NCI-H1417 (cell line): ENCODE results near the gene DDIT3.
"Not testable (repeated sequence)": the region's sequence is repeated elsewhere in the genome, so short reads cannot be mapped to it uniquely, and the experiment has no call there.

Source experiments
- DNase-seq, 3 experiments: peaks; one replicate each; lab custom pipeline; 2025; lab: John Stamatoyannopoulos, UW

Gene DDIT3, protein sequence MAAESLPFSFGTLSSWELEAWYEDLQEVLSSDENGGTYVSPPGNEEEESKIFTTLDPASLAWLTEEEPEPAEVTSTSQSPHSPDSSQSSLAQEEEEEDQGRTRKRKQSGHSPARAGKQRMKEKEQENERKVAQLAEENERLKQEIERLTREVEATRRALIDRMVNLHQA

DNA sequence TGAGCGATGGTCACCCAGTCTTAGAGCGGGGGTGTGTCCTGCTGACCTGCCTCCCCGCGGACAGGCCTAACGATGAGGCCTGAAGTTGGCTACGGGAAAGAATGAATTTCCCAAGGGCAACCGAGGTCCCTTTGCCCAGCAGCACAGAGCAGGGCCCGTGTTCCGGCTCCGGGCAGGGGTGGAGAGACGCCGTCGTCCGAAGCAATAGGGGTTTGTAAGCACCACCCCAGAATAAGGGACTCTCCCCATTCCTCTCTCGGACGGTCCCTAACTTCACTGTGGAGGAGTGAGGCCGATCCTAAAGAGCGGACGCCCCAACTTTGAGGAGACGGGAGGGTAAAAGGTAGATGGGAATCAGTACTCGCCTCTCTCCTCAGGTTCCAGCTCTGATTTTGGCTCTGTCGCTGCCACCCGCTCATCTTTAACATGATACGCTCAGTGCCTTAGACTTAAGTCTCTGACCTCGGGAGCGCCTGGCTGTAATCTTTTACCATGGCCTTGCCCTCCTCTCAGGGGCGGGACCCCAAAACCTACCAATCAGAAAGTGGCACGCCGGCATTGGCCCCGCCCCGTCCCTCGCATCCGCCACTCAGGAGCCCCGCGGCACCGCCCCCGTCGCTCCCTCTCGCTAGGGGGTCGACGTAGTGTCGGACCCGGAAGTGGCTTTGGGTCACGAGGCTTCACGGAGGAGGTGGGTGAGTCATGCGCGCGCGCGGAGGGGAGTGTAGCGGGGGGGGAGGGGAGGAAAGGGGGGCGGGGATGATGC, at the start of gene DDIT3:
Gene DDIT3, minus strand, starts transcription at position 462 of the 766 bp plus-strand sequence. CDS start 3,108 bp downstream, outside the sequence.
- peak; percentile 99 to 100 (median 99) for DNase-seq

DNA sequence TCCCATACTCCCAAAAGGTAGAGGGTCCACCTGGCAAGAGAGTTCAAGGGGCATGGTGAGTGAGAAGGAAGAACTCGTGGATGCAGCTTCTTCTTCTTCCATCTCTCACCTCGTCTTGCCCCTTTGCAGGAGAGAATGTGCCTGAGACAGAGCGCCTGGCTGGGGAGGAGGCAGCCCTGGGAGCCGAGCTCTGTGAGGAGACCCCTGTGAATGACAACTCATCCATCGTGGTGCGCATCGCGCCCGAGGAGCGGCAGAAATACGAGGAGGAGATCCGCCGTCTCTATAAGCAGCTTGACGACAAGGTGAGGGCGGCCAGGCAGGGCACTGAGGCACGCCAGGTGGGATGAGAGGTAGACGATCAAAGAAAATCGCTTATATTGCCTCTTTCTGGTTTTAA, 49.5 kb upstream of the DDIT3 start:
- no peak for DNase-seq

DNA sequence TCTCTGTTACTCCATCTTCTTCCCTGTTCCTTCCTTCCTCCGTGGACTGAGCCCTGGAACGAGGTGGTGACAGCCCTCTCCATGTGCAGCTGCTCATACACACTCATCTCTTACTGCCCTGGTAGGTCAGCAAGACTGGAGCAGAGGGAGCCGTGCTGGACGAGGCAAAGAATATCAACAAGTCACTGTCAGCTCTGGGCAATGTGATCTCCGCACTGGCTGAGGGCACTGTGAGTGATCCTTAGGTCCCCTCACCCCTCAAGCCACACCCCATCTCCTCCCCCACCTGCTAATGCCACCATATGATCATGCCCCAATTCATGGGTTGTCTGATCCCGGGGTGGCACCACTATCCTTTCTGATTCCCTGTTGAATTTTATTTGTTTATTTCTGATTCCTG, 48.5 kb upstream of the DDIT3 start:
- DNase-seq = no peak

DNA sequence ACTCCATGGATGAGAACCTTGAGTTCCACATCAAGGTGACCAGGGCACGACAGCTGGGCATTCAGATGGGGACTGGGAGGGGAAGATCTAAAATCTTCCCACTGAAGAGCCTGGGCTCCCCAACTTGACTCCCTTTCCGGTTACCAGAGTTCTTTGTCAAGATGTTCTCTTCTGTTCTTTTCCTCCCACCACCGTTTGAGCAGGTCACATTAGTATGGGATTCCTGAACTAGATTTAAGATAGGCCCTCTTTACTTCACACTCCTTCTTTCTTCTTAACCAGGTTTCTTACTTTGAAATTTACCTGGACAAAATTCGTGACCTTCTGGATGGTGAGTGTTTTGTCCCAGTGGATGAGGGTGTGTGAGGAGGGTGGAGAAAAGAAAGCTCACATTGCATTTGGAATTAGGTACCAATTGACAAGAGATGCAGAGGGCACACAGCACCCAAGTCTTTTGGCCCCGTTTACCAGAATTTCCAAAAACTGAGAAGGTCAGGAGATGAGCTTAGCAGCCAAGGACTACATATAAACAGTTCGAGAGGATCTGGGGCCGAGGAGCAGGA, 43.9 kb upstream of the DDIT3 start:
- DNase-seq = no peak

DNA sequence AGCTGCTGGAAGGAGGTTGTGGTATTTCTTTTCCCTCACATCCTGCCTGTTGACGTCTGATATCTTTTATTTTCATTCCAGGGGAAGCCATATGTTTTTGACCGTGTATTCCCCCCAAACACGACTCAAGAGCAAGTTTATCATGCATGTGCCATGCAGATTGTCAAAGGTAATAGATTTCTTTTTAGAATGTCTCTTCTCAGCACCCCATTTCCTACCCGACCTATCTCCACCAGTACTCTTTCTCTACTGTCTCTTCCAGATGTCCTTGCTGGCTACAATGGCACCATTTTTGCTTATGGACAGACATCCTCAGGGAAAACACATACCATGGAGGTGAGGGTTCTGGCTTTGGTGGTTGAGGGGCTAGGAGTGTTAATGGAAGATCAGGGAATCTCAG, 43.0 kb upstream of the DDIT3 start:
- no peak for DNase-seq

DNA sequence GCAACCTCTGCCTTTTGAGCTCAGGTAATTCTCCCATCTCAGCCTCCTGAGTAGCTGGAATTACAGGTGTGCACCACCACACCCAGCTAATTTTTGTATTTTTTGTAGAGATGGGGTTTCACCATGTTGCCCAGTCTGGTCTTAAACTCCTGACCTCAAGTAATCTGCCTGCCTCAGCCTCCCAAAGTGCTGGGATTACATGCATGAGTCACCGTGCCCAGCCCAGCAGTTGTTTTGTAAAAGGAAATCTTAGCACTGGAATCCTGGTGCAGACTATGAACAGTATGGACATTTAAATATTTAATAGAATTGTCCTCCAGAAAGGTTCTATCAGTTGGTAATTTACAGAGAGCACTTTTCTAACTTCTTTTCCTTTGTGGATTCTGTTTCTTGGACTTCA, 40.8 kb upstream of the DDIT3 start:
- not testable (repeated sequence) for DNase-seq

DNA sequence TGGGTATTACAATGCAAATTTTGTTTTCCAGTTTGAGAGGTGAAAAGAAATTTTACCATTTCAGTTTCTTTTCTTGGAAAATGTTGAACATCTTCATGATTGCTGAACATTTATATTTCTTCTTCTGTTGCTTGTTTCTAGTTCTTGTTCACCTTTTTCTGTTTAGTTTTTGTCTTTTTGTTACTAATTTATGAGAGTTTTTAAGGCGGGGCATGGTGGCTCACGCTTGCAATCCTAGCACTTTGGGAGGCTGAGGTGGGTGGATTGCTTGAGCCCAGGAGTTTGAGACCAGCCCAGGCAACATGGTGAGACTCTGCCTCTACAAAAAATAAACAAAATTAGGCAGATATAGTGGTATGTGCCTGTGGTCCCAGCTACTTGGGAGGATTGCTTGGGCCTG, 40.2 kb upstream of the DDIT3 start:
- no peak for DNase-seq

DNA sequence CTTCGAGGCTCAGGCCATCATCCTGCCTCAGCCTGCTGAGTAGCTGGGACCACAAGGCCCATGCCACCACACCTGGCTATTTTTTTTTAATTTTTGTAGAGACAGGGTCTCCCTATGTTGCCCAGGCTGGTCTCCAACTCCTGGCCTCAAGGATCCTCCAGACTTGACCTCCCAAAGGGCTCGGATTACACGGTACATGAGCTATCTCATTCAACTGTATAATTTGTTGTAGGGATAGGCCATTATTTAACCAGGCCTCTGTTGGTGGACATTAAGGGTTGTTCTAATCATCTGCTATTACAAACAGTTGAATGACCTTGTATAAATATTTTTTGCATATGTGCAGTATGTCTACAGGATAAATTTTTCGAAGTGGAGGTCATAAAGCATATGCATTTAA, 38.5 kb upstream of the DDIT3 start:
- DNase-seq = no peak

DNA sequence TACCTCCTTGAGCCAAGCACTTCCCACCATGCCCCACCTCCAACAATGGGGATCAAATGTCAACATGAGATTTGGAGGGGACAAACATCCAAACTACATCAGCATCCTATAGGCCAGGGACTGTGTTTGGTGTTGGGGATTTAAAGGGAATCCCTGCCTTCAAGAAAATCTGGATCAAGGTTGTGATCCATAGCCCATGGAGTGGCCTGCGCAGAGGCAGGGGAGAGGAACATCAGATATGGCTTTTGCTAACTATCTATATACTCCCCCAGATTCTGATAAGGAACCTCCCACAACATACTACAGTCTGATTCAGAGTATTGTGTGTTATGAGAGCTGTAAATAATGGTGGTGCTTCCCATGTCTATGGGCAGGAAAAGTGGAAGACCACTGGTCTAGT, 34.6 kb upstream of the DDIT3 start:
- peak in 1 of 3 experiments; percentile 35 for DNase-seq

DNA sequence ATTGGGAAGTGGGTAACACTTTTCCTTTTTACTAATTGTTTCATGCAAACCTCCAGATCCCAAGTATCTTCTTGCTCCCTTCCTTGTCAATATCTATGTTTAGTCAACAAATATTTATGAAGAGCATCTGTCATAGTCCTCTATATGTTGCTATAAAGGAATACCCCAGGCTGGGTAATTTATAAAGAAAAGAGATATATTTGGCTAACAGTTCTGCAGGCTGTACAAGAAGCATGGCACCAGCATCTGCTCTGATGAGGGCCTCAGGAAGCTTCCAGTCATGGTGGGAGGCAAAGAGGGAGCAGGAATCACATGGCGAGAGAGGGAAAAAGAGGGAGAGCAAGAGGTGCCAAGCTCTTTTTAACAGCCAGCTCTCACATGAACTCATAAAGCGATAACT, 34.1 kb upstream of the DDIT3 start:
- no peak for DNase-seq

DNA sequence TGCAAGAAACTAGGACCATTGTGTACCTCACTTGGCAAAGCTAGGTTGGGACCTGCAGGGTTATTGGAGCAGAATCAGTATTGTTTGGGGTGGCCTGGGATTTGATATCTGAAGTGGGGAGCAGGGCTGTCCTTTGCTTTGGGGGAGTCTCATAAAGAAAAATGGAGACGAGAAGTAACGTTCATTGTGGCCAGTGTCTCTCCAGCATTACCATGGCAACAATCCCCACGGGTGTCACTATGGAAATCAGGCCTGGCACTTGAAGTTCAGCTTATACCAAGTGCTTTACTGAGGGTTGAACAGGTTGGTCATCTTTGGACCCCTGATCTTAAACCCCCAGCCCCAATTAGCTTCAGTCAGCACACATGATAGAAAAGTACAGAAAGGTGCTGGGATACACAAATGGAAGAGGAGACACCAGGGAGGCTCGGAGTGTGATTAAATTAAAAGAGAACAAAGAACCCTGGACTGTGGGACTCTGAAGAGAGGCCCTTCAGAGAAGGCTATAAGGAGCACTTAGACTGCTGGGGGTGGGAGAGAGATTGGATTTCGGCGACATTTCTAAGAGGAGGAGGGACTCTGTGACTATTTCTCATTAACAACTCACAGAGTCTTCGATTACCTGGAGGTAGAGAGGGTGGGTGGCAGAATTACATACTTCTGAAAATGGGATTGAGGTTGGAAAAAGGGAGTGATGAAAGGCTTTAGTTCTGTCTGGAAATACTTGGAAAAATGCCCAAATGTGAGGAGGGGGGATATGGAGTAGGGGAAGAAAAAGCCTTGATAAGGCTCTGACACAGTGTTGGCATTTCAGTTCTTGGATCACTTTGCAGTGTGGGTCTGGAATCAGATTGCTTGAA, 33.3 kb upstream of the DDIT3 start:
- peak; percentile 69 to 93 (median 90) for DNase-seq

DNA sequence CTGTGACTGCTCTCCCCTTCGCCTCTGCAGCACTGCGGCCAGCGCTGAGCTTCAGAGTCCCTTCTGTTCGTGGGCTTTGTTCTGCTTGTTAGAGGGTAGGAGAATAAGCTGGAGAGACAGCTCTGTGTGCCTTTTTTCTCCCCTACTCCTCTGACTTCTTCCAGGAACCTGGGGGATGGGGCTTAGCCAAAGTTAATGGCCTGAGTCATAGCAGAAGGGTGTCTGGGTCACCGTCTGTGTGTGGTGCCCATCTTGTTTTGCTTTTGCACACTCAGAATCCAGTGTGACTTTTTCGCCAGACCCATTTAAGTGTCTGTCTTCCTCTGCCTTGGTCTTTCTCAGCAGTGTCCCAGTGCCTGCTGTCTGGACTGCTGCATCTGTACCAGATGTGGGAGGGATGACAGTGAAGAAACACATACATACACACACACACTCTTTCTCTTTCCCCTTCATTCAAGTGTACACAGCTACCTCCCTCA, 32.6 kb upstream of the DDIT3 start:
- DNase-seq = peak in 2 of 3 experiments; percentile 52 to 72

DNA sequence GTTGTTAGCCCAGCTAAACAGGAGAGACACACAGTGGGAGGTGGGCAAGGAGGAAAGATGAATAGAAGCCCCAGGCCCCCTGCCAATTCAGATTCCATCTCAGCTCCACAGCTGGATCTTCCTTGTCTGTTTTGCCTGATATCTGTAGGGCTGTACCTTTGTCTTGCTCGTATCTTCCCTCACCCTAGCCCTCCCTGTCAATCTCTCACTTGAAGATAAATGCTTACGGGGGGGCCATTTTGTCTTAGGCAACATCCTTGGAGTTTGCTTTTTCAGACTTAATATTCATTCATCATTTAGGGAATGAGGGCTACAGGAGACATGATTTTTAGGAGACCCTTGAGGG, 32.0 kb upstream of the DDIT3 start:
- DNase-seq = no peak

DNA sequence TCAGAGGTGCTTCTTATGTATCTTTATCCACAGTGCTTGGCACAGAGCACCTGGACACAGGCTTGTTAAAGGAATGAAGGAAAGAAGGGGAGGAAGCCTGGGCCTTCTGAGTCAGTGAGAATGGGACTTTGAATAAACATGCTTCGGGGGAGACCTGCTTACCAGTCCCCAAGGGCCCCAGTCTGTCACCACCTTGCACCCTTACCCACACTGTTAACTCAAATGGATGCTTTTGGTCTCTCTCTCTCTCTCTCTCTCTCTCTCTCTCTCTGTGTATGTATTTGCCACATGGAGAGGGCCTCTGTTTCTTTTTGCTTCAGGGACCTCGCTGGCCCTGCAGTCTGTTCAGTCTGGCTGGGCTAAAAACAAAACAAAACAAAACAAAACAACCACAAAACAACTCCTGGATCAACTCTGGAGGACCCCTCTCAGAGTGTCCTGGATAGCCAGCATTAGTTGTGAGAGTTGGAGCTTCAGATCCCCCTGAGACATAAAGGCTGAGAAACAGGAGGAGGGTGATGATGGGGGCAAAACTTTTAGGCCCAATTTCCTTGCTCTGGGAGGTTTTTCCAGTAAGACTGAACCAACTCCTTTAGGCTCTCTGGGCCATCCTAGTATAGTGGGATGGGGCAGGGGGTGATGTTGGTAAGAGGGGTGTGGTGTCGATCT, 31.5 kb upstream of the DDIT3 start:
- no peak for DNase-seq

DNA sequence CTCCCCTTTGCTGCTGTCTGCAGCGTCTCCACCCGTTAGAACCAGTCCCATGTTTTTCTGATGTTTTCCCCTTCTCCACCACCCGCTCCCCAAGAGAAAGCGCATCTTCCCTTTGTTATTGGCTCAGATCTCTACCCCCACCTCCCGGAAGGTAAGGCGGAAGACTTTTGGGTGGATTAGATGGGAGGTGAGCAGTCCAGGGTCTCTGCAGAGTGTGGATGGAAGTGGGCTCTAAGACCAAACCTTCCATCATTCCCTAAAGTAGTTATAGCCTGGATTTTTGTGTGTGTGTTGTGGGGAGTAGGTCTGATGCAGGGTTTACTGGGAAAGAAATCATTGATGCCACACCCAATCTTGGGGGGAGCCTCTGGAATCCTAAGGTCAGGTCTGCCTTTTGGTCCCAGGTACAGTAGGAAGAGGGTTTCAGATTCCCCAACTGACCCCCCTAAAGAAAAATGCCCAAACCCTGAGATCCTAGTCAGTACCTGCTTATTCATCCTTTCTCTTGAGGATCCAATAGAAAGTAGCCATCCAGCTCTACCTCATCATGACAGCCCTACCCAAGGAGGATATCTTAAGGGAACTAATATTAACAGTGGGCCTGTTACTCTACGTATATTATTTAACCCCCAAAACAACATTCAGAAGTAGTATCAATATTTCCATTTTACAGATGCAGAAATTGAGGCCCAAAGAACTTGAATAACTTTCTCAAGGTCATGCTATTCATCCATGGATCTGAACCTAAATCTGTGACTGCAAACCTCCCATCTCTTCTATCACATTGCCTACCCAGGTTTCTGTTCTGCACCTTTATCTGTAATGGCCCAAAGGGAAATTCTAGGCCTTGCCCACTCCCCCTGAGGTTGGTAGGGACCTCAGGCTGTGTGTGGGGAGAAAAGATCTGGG, 30.6 kb upstream of the DDIT3 start:
- DNase-seq = no peak

DNA sequence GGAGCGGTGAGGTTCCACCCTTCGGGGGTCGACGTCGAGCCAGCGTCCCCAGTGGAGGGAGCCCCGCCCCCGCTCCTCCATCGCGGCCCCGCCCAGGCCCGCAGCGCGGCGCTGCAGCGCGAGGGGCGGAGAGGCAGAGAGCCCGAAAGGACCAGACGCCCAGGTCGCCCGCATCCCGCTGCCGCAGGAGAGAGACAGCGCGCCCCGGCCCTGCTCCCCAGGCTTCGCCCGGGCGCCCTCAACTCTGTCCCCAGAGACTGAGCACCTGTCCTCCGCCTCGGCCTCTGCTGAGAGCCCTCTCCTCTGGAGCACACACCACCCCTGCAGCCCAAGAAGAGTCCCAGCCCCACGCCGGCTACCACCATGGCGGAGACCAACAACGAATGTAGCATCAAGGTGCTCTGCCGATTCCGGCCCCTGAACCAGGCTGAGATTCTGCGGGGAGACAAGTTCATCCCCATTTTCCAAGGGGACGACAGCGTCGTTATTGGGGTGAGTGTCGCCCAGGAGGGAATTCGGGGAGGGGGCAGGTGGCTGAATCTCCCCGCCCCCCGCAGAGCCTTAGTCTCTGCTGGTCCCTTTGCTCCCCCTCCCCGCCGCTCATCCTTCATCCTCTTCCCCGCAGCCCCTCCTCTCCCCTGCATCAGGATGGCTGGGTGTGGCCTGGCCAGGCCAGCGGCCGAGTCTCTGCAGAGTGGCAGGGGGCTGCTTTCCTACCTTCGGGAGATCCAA, 29.8 kb upstream of the DDIT3 start, which contains the start of gene KIF5A:
Gene KIF5A, plus strand, starts transcription at position 136 of the 732 bp plus-strand sequence. Its CDS starts 228 bp downstream, at position 364.
- DNase-seq = peak; percentile 79 to 86 (median 81)

DNA sequence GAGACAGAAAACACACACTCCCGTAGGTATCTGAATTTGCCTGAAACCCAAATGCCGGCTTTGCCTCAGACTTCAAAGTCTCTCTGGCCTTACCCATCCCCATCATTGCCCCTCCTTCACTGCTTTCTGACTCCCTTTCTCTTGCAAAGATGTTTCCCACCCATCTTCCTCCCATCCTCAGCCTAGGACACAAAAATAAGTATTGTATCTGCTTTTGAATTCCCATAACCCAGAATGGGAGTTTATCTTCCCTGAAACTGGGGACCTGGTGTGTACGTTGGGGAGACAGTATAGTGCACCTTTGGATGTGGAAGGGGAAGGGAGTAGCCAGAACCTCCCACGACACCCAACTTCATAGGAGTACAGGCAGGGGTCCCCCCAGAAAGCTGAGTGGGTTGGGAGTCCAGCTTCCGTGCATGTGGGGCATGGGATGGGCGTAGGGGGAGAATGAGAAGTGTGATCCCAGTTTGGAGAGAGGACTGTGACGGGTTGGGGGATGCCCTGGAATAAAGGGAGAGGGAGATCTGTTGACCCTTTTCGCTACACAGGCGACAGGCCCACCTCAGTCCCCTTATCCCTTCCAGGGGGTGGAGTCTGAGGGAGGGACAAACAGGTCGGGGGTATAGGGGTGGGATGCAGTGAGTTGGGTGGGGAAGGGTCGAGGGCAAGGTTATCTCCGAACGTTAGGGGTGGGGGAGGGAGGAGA, 29.0 kb upstream of the DDIT3 start:
- DNase-seq = no peak

DNA sequence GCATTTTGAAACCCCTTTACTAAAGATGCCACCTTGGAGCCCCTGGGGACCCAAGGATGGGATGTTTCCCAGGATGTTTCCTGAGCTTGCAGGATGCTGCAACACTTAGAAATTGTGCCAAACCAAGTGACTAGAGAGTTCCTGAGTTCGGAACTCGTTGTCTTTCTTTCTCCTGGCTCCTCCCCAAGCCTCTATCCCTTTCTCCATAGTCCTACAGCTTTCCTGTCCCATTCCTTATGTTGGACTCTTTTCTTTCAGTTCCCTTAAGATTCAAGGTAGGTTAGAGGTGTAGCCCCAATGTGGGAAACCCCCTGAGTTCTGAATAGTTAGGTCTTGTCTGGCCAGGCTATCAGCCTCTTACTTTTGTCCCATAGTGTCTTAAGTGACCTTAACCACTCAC, 28.2 kb upstream of the DDIT3 start:
- no peak for DNase-seq

DNA sequence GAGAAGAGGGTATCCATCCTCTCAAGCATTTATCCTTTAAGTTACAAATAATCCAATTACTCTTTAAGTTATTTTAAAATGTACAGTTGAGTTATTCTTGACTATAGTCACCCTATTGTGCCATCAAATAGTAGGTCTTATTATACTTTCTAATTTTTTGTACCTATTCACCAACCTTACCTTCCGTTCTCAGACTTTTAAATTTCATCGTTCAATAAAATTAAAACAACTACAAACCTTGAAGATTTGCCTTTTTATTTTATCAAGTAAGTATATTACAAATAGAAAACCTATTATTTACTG, 27.6 kb upstream of the DDIT3 start:
- no peak for DNase-seq
